T-helper 17 cell (primary cell): ENCODE measurements around the gene SLC24A4. TPM values are rescaled to one million over a fixed set of nuclear protein-coding genes. Genes with fewer than 3 reads are reported as not detected.
A peak's percentile ranks its signal among the peaks of the same experiment; 100 is the strongest.
"Not testable (repeated sequence)": the region's sequence is repeated elsewhere in the genome, so short reads cannot be mapped to it uniquely, and the experiment has no call there.

Source experiments
- ATAC-seq: fragments of 150-1000 bp; cut with Tn5 transposase; 2 replicates; pipeline ENCODE4 v1.10.0; 2021; ENCODE audit warnings: mild to moderate bottlenecking, moderate library complexity
- DNase-seq, 3 donors: peaks; one replicate each; pipeline versions ENCODE4 v3.0.0 to v3.0.0-alpha.2; 2020 to 2021
- H3K9me3 ChIP-seq: one replicate; pipeline ENCODE4 v1.7.0; 2013; ENCODE audit warnings: low read length, mild to moderate bottlenecking; ENCODE audit not compliant: control insufficient read depth, poor library complexity, severe bottlenecking
- H3K27ac Mint-ChIP-seq: one replicate; pipeline ENCODE4 v1.8.0; 2022; ENCODE audit warnings: mild to moderate bottlenecking, moderate library complexity, mixed read lengths
- H3K27me3 Mint-ChIP-seq: one replicate; pipeline ENCODE4 v1.8.0; 2022; ENCODE audit warnings: mixed read lengths
- H3K36me3 Mint-ChIP-seq: one replicate; pipeline ENCODE4 v1.8.0; 2022; ENCODE audit warnings: low read depth, mixed read lengths
- H3K4me1 Mint-ChIP-seq: one replicate; pipeline ENCODE4 v1.8.0; 2022; ENCODE audit warnings: mild to moderate bottlenecking, mixed read lengths
- H3K4me3 Mint-ChIP-seq: one replicate; pipeline ENCODE4 v1.8.0; 2022; ENCODE audit warnings: mild to moderate bottlenecking, moderate library complexity, mixed read lengths
- total RNA-seq, 4 donors: library from RNA in 2 of 4; stranded (reverse) in 2 of 4; gene quantifications; one replicate each; pipeline ENCODE4 v1.2.3 and lab custom pipeline; 2022 to 2026

SLC24A4 gene
- total RNA-seq, 2 donors from 2014 or later: 0.55 to 2.0 TPM

GRCh38 chr14:92536231-92536630, 213.3 kb downstream of the SLC24A4 start:
- not testable (repeated sequence) for H3K27ac Mint-ChIP-seq, H3K36me3 Mint-ChIP-seq, H3K4me3 Mint-ChIP-seq, H3K9me3 ChIP-seq, ATAC-seq, H3K27me3 Mint-ChIP-seq, DNase-seq
- peaks cover 22% of the 10 kb centered on the region for H3K4me1 Mint-ChIP-seq

- Mint-ChIP-seq H3K4me3 (no peak overlapping the region), H3K4me1 (peaks cover 18% of the 10 kb centered on the region), H3K36me3 (no peaks in the 10 kb centered on the region), H3K27ac (no peak overlapping the region), H3K27me3 (no peaks in the 10 kb centered on the region)
- no peak for ATAC-seq
- H3K9me3 ChIP-seq: no peaks in the 10 kb centered on the region
- DNase-seq: no peak
Observed at GRCh38 chr14:92538412-92538985, 215.5 kb downstream of the SLC24A4 start.

GRCh38 chr14:92539419-92539818, 216.5 kb downstream of the SLC24A4 start:
- Mint-ChIP-seq H3K4me1 (peaks cover 16% of the 10 kb centered on the region), H3K27me3 (no peaks in the 10 kb centered on the region), H3K4me3 (no peak overlapping the region), H3K27ac (no peak overlapping the region), H3K36me3 (no peaks in the 10 kb centered on the region)
- DNase-seq: no peak
- no peak for ATAC-seq
- H3K9me3 ChIP-seq: no peaks in the 10 kb centered on the region

- Mint-ChIP-seq H3K27me3 (no peaks in the 10 kb centered on the region), H3K4me1 (peaks cover 15% of the 10 kb centered on the region), H3K27ac (no peak overlapping the region), H3K4me3 (no peak overlapping the region), H3K36me3 (no peaks in the 10 kb centered on the region)
- ATAC-seq (no peak), DNase-seq (no peak)
- no peaks in the 10 kb centered on the region for H3K9me3 ChIP-seq
Observed at GRCh38 chr14:92539875-92540274, 216.9 kb downstream of the SLC24A4 start.

GRCh38 chr14:92540472-92541048, 217.6 kb downstream of the SLC24A4 start:
- Mint-ChIP-seq H3K27ac (no peak overlapping the region), H3K36me3 (no peaks in the 10 kb centered on the region), H3K4me1 (peaks cover 9% of the 10 kb centered on the region), H3K4me3 (no peak overlapping the region), H3K27me3 (no peaks in the 10 kb centered on the region)
- no peaks in the 10 kb centered on the region for H3K9me3 ChIP-seq
- no peak for ATAC-seq
- DNase-seq: no peak

- Mint-ChIP-seq H3K36me3 (no peaks in the 10 kb centered on the region), H3K4me3 (no peak overlapping the region), H3K4me1 (peaks cover 4% of the 10 kb centered on the region), H3K27me3 (no peaks in the 10 kb centered on the region), H3K27ac (no peak overlapping the region)
- no peaks in the 10 kb centered on the region for H3K9me3 ChIP-seq
- ATAC-seq: no peak
- DNase-seq: no peak
Observed at GRCh38 chr14:92542766-92543554, 220.0 kb downstream of the SLC24A4 start.

- no peaks in the 10 kb centered on the region for H3K27me3 Mint-ChIP-seq
- H3K27ac Mint-ChIP-seq: no peak overlapping the region
- H3K4me1 Mint-ChIP-seq: peaks cover 1% of the 10 kb centered on the region
- H3K9me3 ChIP-seq: no peaks in the 10 kb centered on the region
- DNase-seq (no peak), ATAC-seq (no peak)
- no peak overlapping the region for H3K4me3 Mint-ChIP-seq
- H3K36me3 Mint-ChIP-seq: no peaks in the 10 kb centered on the region
Observed at GRCh38 chr14:92544051-92544720, 221.2 kb downstream of the SLC24A4 start.

GRCh38 chr14:92546347-92547053, 223.5 kb downstream of the SLC24A4 start:
- H3K4me3 Mint-ChIP-seq: peak overlapping the region; percentile 7
- DNase-seq: no peak
- no peaks in the 10 kb centered on the region for H3K27me3 Mint-ChIP-seq
- no peaks in the 10 kb centered on the region for H3K36me3 Mint-ChIP-seq
- peak overlapping the region; percentile 70 for H3K27ac Mint-ChIP-seq
- peaks cover 9% of the 10 kb centered on the region for H3K4me1 Mint-ChIP-seq
- no peak for ATAC-seq
- H3K9me3 ChIP-seq: no peaks in the 10 kb centered on the region

GRCh38 chr14:92549105-92549858, 226.3 kb downstream of the SLC24A4 start:
- Mint-ChIP-seq H3K36me3 (peaks cover 2% of the 10 kb centered on the region), H3K4me1 (peaks cover 19% of the 10 kb centered on the region), H3K4me3 (no peak overlapping the region), H3K27ac (peak overlapping the region; percentile 53), H3K27me3 (peaks cover 5% of the 10 kb centered on the region)
- no peaks in the 10 kb centered on the region for H3K9me3 ChIP-seq
- ATAC-seq: no peak
- no peak for DNase-seq

GRCh38 chr14:92549859-92550230, 226.9 kb downstream of the SLC24A4 start:
- ATAC-seq: no peak
- Mint-ChIP-seq H3K36me3 (peaks cover 2% of the 10 kb centered on the region), H3K4me3 (no peak overlapping the region), H3K27me3 (peaks cover 5% of the 10 kb centered on the region), H3K4me1 (peaks cover 19% of the 10 kb centered on the region), H3K27ac (peak overlapping the region; percentile 53)
- no peaks in the 10 kb centered on the region for H3K9me3 ChIP-seq
- no peak for DNase-seq
